Testis (tissue), 2 donors: ENCODE data around the gene GTF3C5.

Source experiments
- CTCF ChIP-seq, 3 experiments: fragments of 450-650 bp in 2 of 3; fragments of 200-600 bp in 1 of 3; sonication (generic) in 1 of 3; IDR thresholded peaks; one replicate each; pipeline ENCODE4 v1.5.1; 2016 to 2019; ENCODE audit warnings: antibody characterized with exemption in 3 of 3, mild to moderate bottlenecking in 2 of 3, moderate library complexity in 1 of 3
- POLR2A ChIP-seq: fragments of 450-650 bp; IDR thresholded peaks from one replicate; pipeline ENCODE4 v1.6.1; 2017; ENCODE audit warnings: antibody characterized with exemption, mild to moderate bottlenecking, moderate library complexity

GRCh38 chr9:133045132-133045531 is 14.3 kb downstream of the GTF3C5 start:
- no peak for TF ChIP-seq POLR2A
- no peak for TF ChIP-seq CTCF (IDR thresholded peaks at IDR 0.05)
